ENCODE measurements around the gene CHST6. TPM values are rescaled to one million over a fixed set of nuclear protein-coding genes. Genes with fewer than 3 reads are reported as not detected.

Gene CHST6
- total RNA-seq, 1 experiment from 2014 or later = 20.8 TPM

DNA sequence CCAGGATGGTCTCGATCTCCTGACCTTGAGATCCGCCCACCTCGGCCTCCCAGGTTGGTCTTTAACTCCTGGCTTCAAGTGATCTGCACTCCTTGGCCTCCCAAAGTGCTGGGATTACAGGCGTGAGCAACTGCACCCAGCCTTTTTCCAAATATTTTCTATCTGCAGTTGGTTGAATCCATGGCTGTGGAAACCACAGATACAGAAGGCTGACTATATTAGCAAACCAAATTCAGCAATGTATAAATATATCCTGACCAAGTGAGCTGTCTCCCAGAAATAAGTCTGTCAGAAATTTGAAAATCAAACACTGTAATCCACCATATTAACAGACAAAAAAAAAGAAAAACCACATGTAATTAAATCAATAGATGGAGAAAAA is 71.5 kb downstream of the CHST6 start:
- H2AFZ ChIP-seq (ENCODE audit: low read length) = no peak overlapping the region
- no peak overlapping the region for H2BK20ac ChIP-seq (ENCODE audit: low read depth, low read length, poor library complexity, severe bottlenecking)
- H3K23me2 ChIP-seq (ENCODE audit: insufficient read length, low read depth, low read length, poor library complexity, severe bottlenecking) = no peaks in the 10 kb centered on the region
- no peak overlapping the region for H2BK5ac ChIP-seq (ENCODE audit: insufficient read length, low read length)
- no peak overlapping the region for H3K23ac ChIP-seq (ENCODE audit: insufficient read length, low read depth, low read length)
- no peak overlapping the region for H3K14ac ChIP-seq (ENCODE audit: insufficient read depth, low read length)
- no peaks in the 10 kb centered on the region for H3K27me3 ChIP-seq (ENCODE audit: insufficient read depth, low read length)
- H4K5ac ChIP-seq (ENCODE audit: insufficient read length, low read depth, low read length) = no peak overlapping the region
- Mint-ChIP-seq H3K27me3 (ENCODE audit: low read depth) (no peaks in the 10 kb centered on the region), H3K4me1 (peaks cover 32 to 33% of the 10 kb centered on the region in 2 experiments), H3K4me3 (no peak overlapping the region), H3K36me3 (ENCODE audit: insufficient read depth in 1 of 3, low read depth in 3 of 3) (peaks cover 7 to 14% (median 9%) of the 10 kb centered on the region in 3 experiments; a peak in 5 of 7 replicates), H3K27ac (peak overlapping the region; percentile 58 to 72 (median 61); a peak in 1 of 7 replicates), H3K9me3 (no peaks in the 10 kb centered on the region)
- DNase-seq = no peak
- no peak overlapping the region for H3K56ac ChIP-seq (ENCODE audit: insufficient read length, low read depth, low read length)
- no peak overlapping the region for H3K18ac ChIP-seq (ENCODE audit: insufficient read length, low read depth, low read length)
- H3K9me3 ChIP-seq (ENCODE audit: control insufficient read depth, low read depth, low read length) = no peaks in the 10 kb centered on the region
- no peak overlapping the region for H3K4me2 ChIP-seq (ENCODE audit: insufficient read depth, insufficient read length, low read length)
- no CpG with 5 or more reads among the region's 4 CpGs for WGBS (ENCODE audit: extremely low coverage, insufficient read length, low lambda C conversion rate)
- H4K20me1 ChIP-seq (ENCODE audit: control insufficient read depth, insufficient read depth, insufficient read length) = no peaks in the 10 kb centered on the region
- H2BK12ac ChIP-seq (ENCODE audit: insufficient read length, low read depth, low read length) = no peak overlapping the region
- no peak overlapping the region for H2BK15ac ChIP-seq (ENCODE audit: low read depth, low read length)
- H3K4me1 ChIP-seq (ENCODE audit: insufficient read depth, low read length) = no peaks in the 10 kb centered on the region; the same call in 1 of the 2 replicates
- no peak overlapping the region for H3K4ac ChIP-seq (ENCODE audit: low read depth, low read length)
- no peak overlapping the region for H4K8ac ChIP-seq (replicated peaks; ENCODE audit: insufficient read length, low read depth, low read length)
- TF ChIP-seq, protein P1, sequence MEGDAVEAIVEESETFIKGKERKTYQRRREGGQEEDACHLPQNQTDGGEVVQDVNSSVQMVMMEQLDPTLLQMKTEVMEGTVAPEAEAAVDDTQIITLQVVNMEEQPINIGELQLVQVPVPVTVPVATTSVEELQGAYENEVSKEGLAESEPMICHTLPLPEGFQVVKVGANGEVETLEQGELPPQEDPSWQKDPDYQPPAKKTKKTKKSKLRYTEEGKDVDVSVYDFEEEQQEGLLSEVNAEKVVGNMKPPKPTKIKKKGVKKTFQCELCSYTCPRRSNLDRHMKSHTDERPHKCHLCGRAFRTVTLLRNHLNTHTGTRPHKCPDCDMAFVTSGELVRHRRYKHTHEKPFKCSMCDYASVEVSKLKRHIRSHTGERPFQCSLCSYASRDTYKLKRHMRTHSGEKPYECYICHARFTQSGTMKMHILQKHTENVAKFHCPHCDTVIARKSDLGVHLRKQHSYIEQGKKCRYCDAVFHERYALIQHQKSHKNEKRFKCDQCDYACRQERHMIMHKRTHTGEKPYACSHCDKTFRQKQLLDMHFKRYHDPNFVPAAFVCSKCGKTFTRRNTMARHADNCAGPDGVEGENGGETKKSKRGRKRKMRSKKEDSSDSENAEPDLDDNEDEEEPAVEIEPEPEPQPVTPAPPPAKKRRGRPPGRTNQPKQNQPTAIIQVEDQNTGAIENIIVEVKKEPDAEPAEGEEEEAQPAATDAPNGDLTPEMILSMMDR (conservative IDR thresholded peaks at IDR 0.05) = no peak
- H2BK120ac ChIP-seq (ENCODE audit: low read depth, low read length, poor library complexity, severe bottlenecking) = no peak overlapping the region
- H3K9ac ChIP-seq (ENCODE audit: extremely low read depth, insufficient read length, low read length) = no peak overlapping the region
- no peak overlapping the region for H3T11ph ChIP-seq (ENCODE audit: low read length)
- H3K79me1 ChIP-seq (ENCODE audit: insufficient read depth, low read depth, low read length, poor library complexity, severe bottlenecking) = peaks cover 7% of the 10 kb centered on the region
- H3K79me2 ChIP-seq (ENCODE audit: insufficient read depth, low read length) = peaks cover 19% of the 10 kb centered on the region; the same call in 1 of the 2 replicates
- no peak overlapping the region for H4K91ac ChIP-seq (ENCODE audit: insufficient read length, low read depth, low read length)
- no peak overlapping the region for H2AK5ac ChIP-seq (ENCODE audit: insufficient read length, low read length)
- H3K27ac ChIP-seq (ENCODE audit: insufficient read length, low read depth, low read length) = no peak overlapping the region

Other genes with a start within 250 kb of the CHST6 start
- gene BCAR1, start 243.8 kb downstream of the CHST6 start, total RNA-seq (2021) = 97.1 and 102 TPM in 2 replicates
- 89.1 and 89.2 TPM in 2 replicates for gene CFDP1, start 61.9 kb downstream of the CHST6 start, total RNA-seq (2021)
- gene TMEM170A, start 30.8 kb downstream of the CHST6 start, total RNA-seq (2021) = 43.4 and 46.8 TPM in 2 replicates
- 0.11 TPM in 1 of 2 replicates, not detected in the other for gene CHST5, start 40.7 kb upstream of the CHST6 start, total RNA-seq (2021)
- gene TMEM231, start 60.8 kb upstream of the CHST6 start, total RNA-seq (2021) = 3.4 and 5.2 TPM in 2 replicates
- gene GABARAPL2, start 70.9 kb upstream of the CHST6 start, total RNA-seq (2021) = 60.5 and 62.6 TPM in 2 replicates
- gene ADAT1, start 127.8 kb upstream of the CHST6 start, total RNA-seq (2021) = 42.4 and 54.2 TPM in 2 replicates
- 181 and 183 TPM in 2 replicates for gene KARS1, start 152.2 kb upstream of the CHST6 start, total RNA-seq (2021)
- gene TERF2IP, start 152.3 kb upstream of the CHST6 start, total RNA-seq (2021) = 15.6 and 15.9 TPM in 2 replicates
- not detected in 2 replicates for gene CPHXL2, start 181.6 kb upstream of the CHST6 start, total RNA-seq (2021)
- gene DUXB, start 206.0 kb upstream of the CHST6 start, total RNA-seq (2021) = not detected in 2 replicates
- not detected in 2 replicates for gene CPHXL, start 231.0 kb upstream of the CHST6 start, total RNA-seq (2021)

Data from H9 (cell line).